OCI-LY7 (cell line): ENCODE data around the gene ZIC5.

Experiments used
- EZH2phosphoT487 ChIP-seq: fragments of 200-600 bp; sonication (generic); IDR thresholded peaks from 2 replicates; pipeline ENCODE4 v1.6.1; 2018; ENCODE audit warnings: low read depth, borderline replicate concordance, mild to moderate bottlenecking, mixed run types, antibody characterized with exemption, low read length, moderate library complexity, mixed read lengths
- TF ChIP-seq, protein P1 (sequence below): fragments of 200-600 bp; sonication (generic); conservative IDR thresholded peaks from 2 replicates; pipeline ENCODE4 v1.5.1; 2014; ENCODE audit warnings: mild to moderate bottlenecking, antibody characterized with exemption, low read length, moderate library complexity, mixed read lengths

DNA sequence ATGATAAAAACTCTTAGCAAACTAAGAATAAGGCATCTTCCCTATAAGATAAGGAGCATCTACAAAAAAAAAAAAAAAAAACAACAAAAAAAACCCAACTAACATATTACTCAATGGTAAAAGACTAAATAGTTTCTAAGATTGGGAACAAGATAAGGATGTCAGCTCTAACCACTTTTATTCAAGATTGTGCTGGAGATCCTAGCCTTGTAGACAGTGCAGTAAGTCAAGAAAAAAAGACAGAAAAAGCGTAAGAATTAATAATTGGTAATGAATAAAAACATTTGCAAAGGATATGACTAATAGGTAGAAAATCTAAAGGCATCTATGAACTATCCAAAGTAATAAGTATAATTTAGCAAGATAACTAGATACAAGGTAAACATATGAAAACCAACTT, 43.1 kb upstream of the ZIC5 start:
- TF ChIP-seq, protein P1, sequence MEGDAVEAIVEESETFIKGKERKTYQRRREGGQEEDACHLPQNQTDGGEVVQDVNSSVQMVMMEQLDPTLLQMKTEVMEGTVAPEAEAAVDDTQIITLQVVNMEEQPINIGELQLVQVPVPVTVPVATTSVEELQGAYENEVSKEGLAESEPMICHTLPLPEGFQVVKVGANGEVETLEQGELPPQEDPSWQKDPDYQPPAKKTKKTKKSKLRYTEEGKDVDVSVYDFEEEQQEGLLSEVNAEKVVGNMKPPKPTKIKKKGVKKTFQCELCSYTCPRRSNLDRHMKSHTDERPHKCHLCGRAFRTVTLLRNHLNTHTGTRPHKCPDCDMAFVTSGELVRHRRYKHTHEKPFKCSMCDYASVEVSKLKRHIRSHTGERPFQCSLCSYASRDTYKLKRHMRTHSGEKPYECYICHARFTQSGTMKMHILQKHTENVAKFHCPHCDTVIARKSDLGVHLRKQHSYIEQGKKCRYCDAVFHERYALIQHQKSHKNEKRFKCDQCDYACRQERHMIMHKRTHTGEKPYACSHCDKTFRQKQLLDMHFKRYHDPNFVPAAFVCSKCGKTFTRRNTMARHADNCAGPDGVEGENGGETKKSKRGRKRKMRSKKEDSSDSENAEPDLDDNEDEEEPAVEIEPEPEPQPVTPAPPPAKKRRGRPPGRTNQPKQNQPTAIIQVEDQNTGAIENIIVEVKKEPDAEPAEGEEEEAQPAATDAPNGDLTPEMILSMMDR, result no peak
- no peak for TF ChIP-seq EZH2phosphoT487
